HG03439 (cell line): ENCODE results near the gene ADCK1.
"Not testable (repeated sequence)": the region's sequence is repeated elsewhere in the genome, so short reads cannot be mapped to it uniquely, and the experiment has no call there.

Source experiments
- ATAC-seq: cut with Tn5 transposase; IDR thresholded peaks from one replicate; pipeline ENCODE4 v1.9.1; 2021; ENCODE audit warnings: mild to moderate bottlenecking, moderate library complexity; ENCODE audit not compliant: unreplicated experiment

The ADCK1 gene

GRCh38 chr14:77808250-77808649 lies 8.3 kb downstream of the ADCK1 start:
- ATAC-seq: no peak

- ATAC-seq: no peak
Observed at GRCh38 chr14:77809011-77809410, 9.1 kb downstream of the ADCK1 start.

GRCh38 chr14:77812028-77812427 lies 12.1 kb downstream of the ADCK1 start:
- ATAC-seq: no peak

- not testable (repeated sequence) for ATAC-seq
Observed at GRCh38 chr14:77812682-77813081, 12.8 kb downstream of the ADCK1 start.

- no peak for ATAC-seq
Observed at GRCh38 chr14:77822307-77822706, 22.4 kb downstream of the ADCK1 start.

GRCh38 chr14:77822741-77823140 lies 22.8 kb downstream of the ADCK1 start:
- ATAC-seq: no peak

- no peak for ATAC-seq
Observed at GRCh38 chr14:77823378-77823777, 23.5 kb downstream of the ADCK1 start.

GRCh38 chr14:77825895-77826519 lies 26.1 kb downstream of the ADCK1 start:
- ATAC-seq: no peak

- no peak for ATAC-seq
Observed at GRCh38 chr14:77830692-77831091, 30.8 kb downstream of the ADCK1 start.

- ATAC-seq: no peak
Observed at GRCh38 chr14:77832297-77832696, 32.4 kb downstream of the ADCK1 start.

- no peak for ATAC-seq
Observed at GRCh38 chr14:77837926-77838325, 38.0 kb downstream of the ADCK1 start.

GRCh38 chr14:77838831-77839511 lies 39.1 kb downstream of the ADCK1 start:
- ATAC-seq: no peak

GRCh38 chr14:77843195-77843594 lies 43.3 kb downstream of the ADCK1 start:
- ATAC-seq: no peak

- ATAC-seq: no peak
Observed at GRCh38 chr14:77843651-77844050, 43.7 kb downstream of the ADCK1 start.

GRCh38 chr14:77844802-77845201 lies 44.9 kb downstream of the ADCK1 start:
- ATAC-seq: no peak

GRCh38 chr14:77848031-77848430 lies 48.1 kb downstream of the ADCK1 start:
- ATAC-seq: no peak

GRCh38 chr14:77849711-77850110 lies 49.8 kb downstream of the ADCK1 start:
- ATAC-seq: no peak

- no peak for ATAC-seq
Observed at GRCh38 chr14:77853919-77854318, 54.0 kb downstream of the ADCK1 start.

- no peak for ATAC-seq
Observed at GRCh38 chr14:77856941-77857340, 57.0 kb downstream of the ADCK1 start.

- no peak for ATAC-seq
Observed at GRCh38 chr14:77859934-77860570, 60.1 kb downstream of the ADCK1 start.

- no peak for ATAC-seq
Observed at GRCh38 chr14:77861201-77861600, 61.3 kb downstream of the ADCK1 start.

GRCh38 chr14:77862154-77862786 lies 62.4 kb downstream of the ADCK1 start:
- ATAC-seq: peak; percentile 74
